K562 (cell line): ENCODE results near the gene HOPX. TPM values are rescaled to one million over a fixed set of nuclear protein-coding genes. Genes with fewer than 3 reads are reported as not detected.
"Not testable (repeated sequence)": the region's sequence is repeated elsewhere in the genome, so short reads cannot be mapped to it uniquely, and the experiment has no call there.

Source experiments
- ATAC-seq: fragments of 200-7000 bp; cut with Tn5 transposase; 3 replicates; pipeline ENCODE4 v1.9.1; 2020; ENCODE audit warnings: moderate library complexity
- BruUV-seq: library from RNA; stranded (reverse); fragments of 400-500 nt; replicated peaks from 2 replicates; lab custom pipeline; 2021; lab: Mats Ljungman, UMichigan
- CTCF ChIA-PET: fragments of 300-600 bp; formaldehyde crosslinking; extraction: SDS; loops from one replicate; lab custom pipeline; 2021; ENCODE audit warnings: low intra/inter-chr PET ratio; lab: Yijun Ruan, JAX
- POLR2A ChIA-PET: fragments of 300-600, 350-650 bp; sonication (Branson Sonifier 250); formaldehyde crosslinking; extraction: SDS; loops from one replicate; lab custom pipeline; 2021; ENCODE audit warnings: antibody characterized with exemption, inconsistent platforms; lab: Yijun Ruan, JAX
- DNase-seq, 4 experiments: peaks; one replicate each; pipeline versions ENCODE4 v3.0.0 to v3.0.0-alpha.2; 2011 to 2018; ENCODE audit warnings: low spot score in 3 of 4, mixed read lengths in 3 of 4; ENCODE audit errors: extremely low read depth in 1 of 4
- FAIRE-seq: peaks from 2 replicates; lab custom pipeline; 2011; peaks lifted over from hg19 to GRCh38; lab: Jason Lieb, UNC
- H2AFZ ChIP-seq: 2 replicates; pipeline ENCODE4 v1.6.0; 2011; ENCODE audit warnings: low read depth, low read length, control low read depth, inconsistent platforms
- H3K27ac ChIP-seq: fragments of 200-600 bp; 3 replicates; pipeline ENCODE4 v1.8.0; 2011; ENCODE audit warnings: low read depth, mild to moderate bottlenecking, control low read depth, inconsistent platforms, low read length, moderate library complexity, mixed read lengths; ENCODE audit errors: extremely low read depth
- H3K27me3 ChIP-seq, 2 experiments: fragments of 300-600 bp in 1 of 2; 2 replicates in 1 of 2; 3 replicates in 1 of 2; pipeline versions ENCODE4 v1.6.0 to v1.8.0; 2011; ENCODE audit warnings: inconsistent platforms in 2 of 2, low read length in 2 of 2, mild to moderate bottlenecking in 1 of 2, mixed read lengths in 1 of 2, moderate library complexity in 1 of 2; ENCODE audit not compliant: control insufficient read depth in 2 of 2, insufficient read depth in 2 of 2
- H3K36me3 ChIP-seq: fragments of 300-600 bp; 3 replicates; pipeline ENCODE4 v1.8.0; 2011; ENCODE audit warnings: mild to moderate bottlenecking, low read length, inconsistent platforms; ENCODE audit not compliant: control insufficient read depth, insufficient read depth
- H3K4me1 ChIP-seq, 2 experiments: fragments of 200-600 bp in 1 of 2; replicated peaks in 1 of 2; 2 replicates in 1 of 2; 3 replicates in 1 of 2; pipeline versions ENCODE4 v1.5.1 to v1.8.0; 2011; ENCODE audit warnings: inconsistent platforms in 2 of 2, low read length in 2 of 2, mild to moderate bottlenecking in 1 of 2, mixed read lengths in 1 of 2, moderate library complexity in 1 of 2; ENCODE audit not compliant: control insufficient read depth in 2 of 2, insufficient read depth in 2 of 2
- H3K4me2 ChIP-seq: 2 replicates; pipeline ENCODE4 v1.6.1; 2011; ENCODE audit warnings: low read length, control low read depth, inconsistent platforms, mixed read lengths; ENCODE audit not compliant: insufficient read depth
- H3K4me3 ChIP-seq: fragments of 200-600 bp; sonication (generic), shearing (Covaris generic); 2 replicates; pipeline ENCODE4 v1.5.1; 2016; ENCODE audit warnings: control low read depth, inconsistent platforms
- H3K79me2 ChIP-seq: fragments of 200-600 bp; 3 replicates; pipeline ENCODE4 v1.8.0; 2011; ENCODE audit warnings: low read length, inconsistent platforms; ENCODE audit not compliant: control insufficient read depth, insufficient read depth
- H3K9ac ChIP-seq, 2 experiments: 2 replicates each; pipeline versions ENCODE4 v1.6.0 to v1.6.1; 2011; ENCODE audit warnings: low read depth in 2 of 2, low read length in 2 of 2, control low read depth in 1 of 2, inconsistent platforms in 1 of 2, mild to moderate bottlenecking in 1 of 2, mixed read lengths in 1 of 2; ENCODE audit not compliant: insufficient read depth in 1 of 2
- H3K9me1 ChIP-seq: one replicate; pipeline ENCODE4 v1.6.0; 2011; ENCODE audit warnings: inconsistent platforms, mild to moderate bottlenecking, low read length, moderate library complexity; ENCODE audit not compliant: control insufficient read depth, insufficient read depth
- H3K9me3 ChIP-seq: replicated peaks from 2 replicates; pipeline ENCODE4 v1.5.1; 2011; ENCODE audit warnings: low read depth, low read length, inconsistent platforms; ENCODE audit not compliant: control insufficient read depth, insufficient read depth
- H4K20me1 ChIP-seq: replicated peaks from 2 replicates; pipeline ENCODE4 v1.6.1; 2011; ENCODE audit warnings: low read length, inconsistent platforms, mixed read lengths; ENCODE audit not compliant: control insufficient read depth, insufficient read depth
- DMBX1 ChIP-seq: fragments of 250-450 bp; sonication (Bioruptor Pico); IDR thresholded peaks from 2 replicates; pipeline ENCODE4 v1.8.0; 2022; ENCODE audit warnings: inconsistent platforms, mild to moderate bottlenecking, moderate library complexity, borderline replicate concordance
- NFIC ChIP-seq: fragments of 450-650 bp; IDR thresholded peaks from 2 replicates; pipeline ENCODE4 v1.6.1; 2017; ENCODE audit warnings: mild to moderate bottlenecking, inconsistent platforms
- RCOR1 ChIP-seq, 2 experiments: IDR thresholded peaks; 2 replicates each; pipeline ENCODE4 v1.6.1; 2012; ENCODE audit warnings: low read depth in 2 of 2, low read length in 2 of 2, borderline replicate concordance in 1 of 2, improper control_type of control experiment in 1 of 2
- TAF15 ChIP-seq: fragments of 200-400 bp; formaldehyde crosslinking; IDR thresholded peaks from 2 replicates; pipeline ENCODE4 v1.6.1; 2017; ENCODE audit warnings: mild to moderate bottlenecking, low read depth, low read length, moderate library complexity
- WGBS: fragments of 100-300 bp; shearing (Covaris generic); methylation state at CpG from one replicate; pipeline ENCODE4 v1.1.6; 2016; ENCODE audit warnings: low coverage, mixed read lengths; ENCODE audit not compliant: insufficient coverage; ENCODE audit errors: missing lambda C conversion rate; 5-methylcytosine and 5-hydroxymethylcytosine counted together
- in situ Hi-C: fragments of 300-500 bp; cut with MboI; formaldehyde crosslinking; loops from 4 replicates; pipeline ENCODE4 v1.15.0; 2018; ENCODE audit warnings: inconsistent platforms, mixed read lengths
- intact Hi-C: fragments of 100-400 bp; cut with micrococcal nuclease; formaldehyde crosslinking; loops from 2 replicates; pipeline ENCODE4 v1.14.2; 2022
- polyA plus RNA-seq, 8 experiments: library from polyadenylated mRNA; depleted of rRNA in 4 of 8; stranded (reverse) in 5 of 8; unstranded in 3 of 8; fragments of >200 nt; fragmentation: Nextera tagmentation in 2 of 8; fragmentation: Illumina TruSeq in 1 of 8; extraction: Ambion mirVana in 2 of 8; extraction: Trizol in 1 of 8; gene quantifications; 2 replicates each; pipeline versions ENCODE4 v1.2.1 to v1.2.3, GENCODE V29; 2011 to 2014; ENCODE audit warnings: inconsistent platforms in 1 of 8, missing spikeins in 1 of 8
- total RNA-seq, 7 experiments: library from RNA; depleted of rRNA in 6 of 7; stranded (reverse); fragments of >200 nt in 6 of 7; fragmentation: Illumina TruSeq in 2 of 7; extraction: Trizol in 2 of 7; gene quantifications; 2 replicates each; pipeline versions ENCODE4 v1.2.1 to v1.2.3, GENCODE V29; 2011 to 2021; ENCODE audit warnings: low replicate concordance in 1 of 7

The HOPX gene
- total and polyA plus RNA-seq, 9 of the 15 experiments (the other 6 are each of a cell fraction or from before 2014, with no cell fraction given): 0.24 TPM; not detected in 8

- FAIRE-seq, POLR2A ChIA-PET, in situ Hi-C loops, BruUV-seq, H3K36me3 ChIP-seq, H3K9me1 ChIP-seq, H3K27me3 ChIP-seq, H3K79me2 ChIP-seq, H4K20me1 ChIP-seq, CTCF ChIA-PET, H3K4me2 ChIP-seq, H3K9ac ChIP-seq, H3K9me3 ChIP-seq, H3K4me1 ChIP-seq, H3K27ac ChIP-seq, ATAC-seq, H2AFZ ChIP-seq, H3K4me3 ChIP-seq, intact Hi-C loops, DNase-seq: not testable (repeated sequence)
- 34% methylated on average over 9 of the region's 9 CpGs for WGBS
These were observed 46.1 kb downstream of the HOPX start for GRCh38 chr4:56634954-56635353.

- in situ Hi-C loops: no loop called here
- BruUV-seq: no TSS peak
- POLR2A ChIA-PET: interaction anchor here (0.9 kb wide), 1 partner anchor 136 kb away, joined by 3 read pairs; no protein-coding TSS in a partner anchor
These were observed 47.6 kb downstream of the HOPX start for GRCh38 chr4:56633486-56633885.

More at GRCh38 chr4:56633486-56633885, 47.6 kb downstream of the HOPX start:
- no peaks in the 10 kb centered on the region for H3K79me2 ChIP-seq
- no peak for FAIRE-seq
- no peaks in the 10 kb centered on the region for H3K36me3 ChIP-seq
- no peak for DNase-seq
- H3K9me3 ChIP-seq: no peaks in the 10 kb centered on the region
- ATAC-seq: no peak
- no peak overlapping the region for H2AFZ ChIP-seq
- no peak overlapping the region for H3K4me2 ChIP-seq
- no peaks in the 10 kb centered on the region for H3K4me1 ChIP-seq
- no peak overlapping the region for H3K27ac ChIP-seq
- H3K27me3 ChIP-seq: 0 out of 5 replicates have a peak, but pooled peaks cover 0 to 2% of the 10 kb centered on the region in 2 experiments
- H3K9me1 ChIP-seq: no peaks in the 10 kb centered on the region
- CTCF ChIA-PET: no interaction called here
- H3K9ac ChIP-seq: no peak overlapping the region
- H4K20me1 ChIP-seq: no peaks in the 10 kb centered on the region
- no peak overlapping the region for H3K4me3 ChIP-seq
- WGBS: 4% methylated on average over 7 of the region's 7 CpGs
- TF ChIP-seq TAF15 (no peak), DMBX1 (CRISPR knock-in tag) (no peak), RCOR1 (IDR thresholded peaks at IDR 0.05; ENCODE audit: borderline replicate concordance in 1 of 2, low read depth in 2 of 2, low read length in 2 of 2) (no peak), NFIC (no peak)
- intact Hi-C loops: no loop called here
